ENCODE measurements around the gene SLC38A10.

GRCh38 chr17:81291662-81292061, 3.4 kb downstream of the SLC38A10 start:
- no peak for TF ChIP-seq JUND (IDR thresholded peaks at IDR 0.05)
- TF ChIP-seq REST (IDR thresholded peaks at IDR 0.05; ENCODE audit: low read depth): no peak
- no peak for TF ChIP-seq TCF7L2 (IDR thresholded peaks at IDR 0.05; ENCODE audit: borderline replicate concordance, extremely low read depth, insufficient read depth, insufficient read length)
- no peak for TF ChIP-seq POLR2A (IDR thresholded peaks at IDR 0.05; ENCODE audit: borderline replicate concordance, extremely low read depth, insufficient read depth, insufficient read length)
- TF ChIP-seq POLR2AphosphoS5 (IDR thresholded peaks at IDR 0.05; ENCODE audit: low read depth, low read length): peak; percentile 49
- TF ChIP-seq CTCF (IDR thresholded peaks at IDR 0.05 in 2 of 3, conservative IDR thresholded peaks at IDR 0.05 in 1 of 3; ENCODE audit: borderline replicate concordance in 1 of 3, insufficient read depth in 1 of 3, low read depth in 2 of 3, low read length in 2 of 3): peak; percentile 84 to 97 (median 95)
- TF ChIP-seq MAX (IDR thresholded peaks at IDR 0.05): no peak
- TF ChIP-seq SIN3A (IDR thresholded peaks at IDR 0.05; ENCODE audit: low read depth): no peak
- TF ChIP-seq EZH2 (IDR thresholded peaks at IDR 0.05): no peak
- TF ChIP-seq ATF3 (IDR thresholded peaks at IDR 0.05): no peak
- TF ChIP-seq EZH2phosphoT487 (IDR thresholded peaks at IDR 0.05; ENCODE audit: borderline replicate concordance): no peak
- TF ChIP-seq CBX3 (IDR thresholded peaks at IDR 0.05; ENCODE audit: low read depth): no peak
- TF ChIP-seq FOSL1 (IDR thresholded peaks at IDR 0.05; ENCODE audit: low read depth): no peak
- TF ChIP-seq SRF (IDR thresholded peaks at IDR 0.05; ENCODE audit: low read depth): no peak
